IMR-90 (cell line): ENCODE data around the gene EPN1.

Source experiments
- BHLHE40 ChIP-seq: fragments of 150-350 bp; IDR thresholded peaks from 2 replicates; pipeline ENCODE4 v1.6.1; 2016; ENCODE audit warnings: mild to moderate bottlenecking, low read depth, low read length
- CEBPB ChIP-seq: IDR thresholded peaks from 2 replicates; pipeline ENCODE4 v1.6.1; 2012; ENCODE audit warnings: low read depth, low read length, improper control_type of control experiment
- CHD1 ChIP-seq: IDR thresholded peaks from 2 replicates; pipeline ENCODE4 v1.6.1; 2012; ENCODE audit warnings: low read depth, low read length, improper control_type of control experiment
- CTCF ChIP-seq: conservative IDR thresholded peaks from 2 replicates; pipeline ENCODE4 v1.5.1; 2012; ENCODE audit warnings: mild to moderate bottlenecking, low read depth, low read length, improper control_type of control experiment
- FOS ChIP-seq: fragments of 150-350 bp; IDR thresholded peaks from 2 replicates; pipeline ENCODE4 v1.6.1; 2016; ENCODE audit warnings: low read depth, low read length
- MAZ ChIP-seq: IDR thresholded peaks from 2 replicates; pipeline ENCODE4 v1.6.1; 2012; ENCODE audit warnings: low read depth, mild to moderate bottlenecking, low read length, improper control_type of control experiment, moderate library complexity, borderline replicate concordance
- MXI1 ChIP-seq: IDR thresholded peaks from 2 replicates; pipeline ENCODE4 v1.6.1; 2012; ENCODE audit warnings: low read depth, mild to moderate bottlenecking, low read length, moderate library complexity, borderline replicate concordance
- POLR2A ChIP-seq: IDR thresholded peaks from 2 replicates; pipeline ENCODE4 v1.6.1; 2012; ENCODE audit warnings: mild to moderate bottlenecking, low read depth, low read length
- RAD21 ChIP-seq: IDR thresholded peaks from 2 replicates; pipeline ENCODE4 v1.6.1; 2012; ENCODE audit warnings: low read length, improper control_type of control experiment
- RFX5 ChIP-seq: IDR thresholded peaks from 2 replicates; pipeline ENCODE4 v1.8.0; 2012; ENCODE audit warnings: low read depth, mild to moderate bottlenecking, low read length, moderate library complexity
- SMC3 ChIP-seq: fragments of 150-350 bp; IDR thresholded peaks from 2 replicates; pipeline ENCODE4 v1.6.1; 2016; ENCODE audit warnings: low read depth, mild to moderate bottlenecking, antibody characterized with exemption, low read length, moderate library complexity
- USF2 ChIP-seq: fragments of 150-350 bp; IDR thresholded peaks from 2 replicates; pipeline ENCODE4 v1.6.1; 2017; ENCODE audit warnings: mild to moderate bottlenecking, antibody characterized with exemption, low read length, low read depth

- TF ChIP-seq CTCF, result no peak
- no peak for TF ChIP-seq POLR2A
- no peak for TF ChIP-seq CHD1
- no peak for TF ChIP-seq USF2
- TF ChIP-seq RAD21, result no peak
- TF ChIP-seq SMC3, result no peak
- TF ChIP-seq CEBPB, result no peak
- TF ChIP-seq BHLHE40, result no peak
- no peak for TF ChIP-seq FOS
- TF ChIP-seq RFX5, result no peak
- TF ChIP-seq MAZ, result no peak
- TF ChIP-seq MXI1, result no peak
These were observed 3.2 kb downstream of the EPN1 start for GRCh38 chr19:55678121-55678671.
